ENCODE results near the gene PGPEP1. TPM values are rescaled to one million over a fixed set of nuclear protein-coding genes. Genes with fewer than 3 reads are reported as not detected.
A peak's percentile ranks its signal among the peaks of the same experiment; 100 is the strongest.

PGPEP1 gene
- total and polyA plus RNA-seq, 2 donors, result 13.3 to 14.8 TPM

- WGBS, result 80% methylated on average over 4 of the region's 4 CpGs
- Histone ChIP-seq H3K27me3 (ENCODE audit: control insufficient read depth in 2 of 2, insufficient read depth in 1 of 2, low read length in 1 of 2) (peaks cover 0 to 21% of the 10 kb centered on the region in 2 donors), H3K4me1 (ENCODE audit: control insufficient read depth in 2 of 2, insufficient read depth in 2 of 2, low read length in 2 of 2) (peaks cover 11 to 45% of the 10 kb centered on the region in 2 donors), H3K4me3 (ENCODE audit: low read length in 2 of 2) (no peak overlapping the region), H3K9me3 (ENCODE audit: control insufficient read depth in 2 of 2, insufficient read depth in 1 of 2, low read length in 1 of 2) (peaks cover 0 to 3% of the 10 kb centered on the region in 2 donors), H3K36me3 (ENCODE audit: control insufficient read depth in 2 of 2, insufficient read depth in 2 of 2, low read length in 1 of 2) (no peaks in the 10 kb centered on the region), H3K27ac (ENCODE audit: low read depth in 1 of 2, low read length in 1 of 2) (no peak overlapping the region)
- no peak for DNase-seq (ENCODE audit: low read depth in 6 of 9, low spot score in 9 of 9)
Measured at GRCh38 chr19:18295034-18295451, 45.4 kb upstream of the PGPEP1 start.

- Histone ChIP-seq H3K27ac (ENCODE audit: low read depth in 1 of 2, low read length in 1 of 2) (no peak overlapping the region), H3K4me3 (ENCODE audit: low read length in 2 of 2) (no peak overlapping the region), H3K36me3 (ENCODE audit: control insufficient read depth in 2 of 2, insufficient read depth in 2 of 2, low read length in 1 of 2) (no peaks in the 10 kb centered on the region), H3K4me1 (ENCODE audit: control insufficient read depth in 2 of 2, insufficient read depth in 2 of 2, low read length in 2 of 2) (peaks cover 3 to 23% of the 10 kb centered on the region in 2 donors), H3K27me3 (ENCODE audit: control insufficient read depth in 2 of 2, insufficient read depth in 1 of 2, low read length in 1 of 2) (peaks cover 0 to 17% of the 10 kb centered on the region in 2 donors), H3K9me3 (ENCODE audit: control insufficient read depth in 2 of 2, insufficient read depth in 1 of 2, low read length in 1 of 2) (peaks cover 0 to 3% of the 10 kb centered on the region in 2 donors)
- 94% methylated on average over 4 of the region's 4 CpGs for WGBS
- DNase-seq (ENCODE audit: low read depth in 6 of 9, low spot score in 9 of 9), result no peak
Measured at GRCh38 chr19:18297308-18297707, 43.1 kb upstream of the PGPEP1 start.

GRCh38 chr19:18298601-18299000, 41.8 kb upstream of the PGPEP1 start:
- no peak overlapping the region for H3K27ac ChIP-seq (ENCODE audit: low read depth in 1 of 2, low read length in 1 of 2)
- H3K36me3 ChIP-seq (ENCODE audit: control insufficient read depth in 2 of 2, insufficient read depth in 2 of 2, low read length in 1 of 2), result no peaks in the 10 kb centered on the region
- peaks cover 0 to 4% of the 10 kb centered on the region in 2 donors for H3K27me3 ChIP-seq (ENCODE audit: control insufficient read depth in 2 of 2, insufficient read depth in 1 of 2, low read length in 1 of 2)
- no peak for DNase-seq (ENCODE audit: low read depth in 6 of 9, low spot score in 9 of 9)
- WGBS, result 91% methylated on average over 6 of the region's 6 CpGs
- peaks cover 0 to 3% of the 10 kb centered on the region in 2 donors for H3K9me3 ChIP-seq (ENCODE audit: control insufficient read depth in 2 of 2, insufficient read depth in 1 of 2, low read length in 1 of 2)
- H3K4me1 ChIP-seq (ENCODE audit: control insufficient read depth in 2 of 2, insufficient read depth in 2 of 2, low read length in 2 of 2), result peaks cover 2 to 23% of the 10 kb centered on the region in 2 donors
- no peak overlapping the region for H3K4me3 ChIP-seq (ENCODE audit: low read length in 2 of 2)

GRCh38 chr19:18299654-18300053, 40.7 kb upstream of the PGPEP1 start:
- Histone ChIP-seq H3K36me3 (ENCODE audit: control insufficient read depth in 2 of 2, insufficient read depth in 2 of 2, low read length in 1 of 2) (no peaks in the 10 kb centered on the region), H3K27ac (ENCODE audit: low read depth in 1 of 2, low read length in 1 of 2) (no peak overlapping the region), H3K4me1 (ENCODE audit: control insufficient read depth in 2 of 2, insufficient read depth in 2 of 2, low read length in 2 of 2) (peaks cover 11 to 26% of the 10 kb centered on the region in 2 donors), H3K9me3 (ENCODE audit: control insufficient read depth in 2 of 2, insufficient read depth in 1 of 2, low read length in 1 of 2) (peaks cover 0 to 3% of the 10 kb centered on the region in 2 donors), H3K27me3 (ENCODE audit: control insufficient read depth in 2 of 2, insufficient read depth in 1 of 2, low read length in 1 of 2) (no peaks in the 10 kb centered on the region), H3K4me3 (ENCODE audit: low read length in 2 of 2) (no peak overlapping the region)
- no peak for DNase-seq (ENCODE audit: low read depth in 6 of 9, low spot score in 9 of 9)
- 98% methylated on average over 9 of the region's 9 CpGs for whole genome bisulfite sequencing

- DNase-seq (ENCODE audit: low read depth in 6 of 9, low spot score in 9 of 9), result no peak
- no peaks in the 10 kb centered on the region for H3K27me3 ChIP-seq (ENCODE audit: control insufficient read depth in 2 of 2, insufficient read depth in 1 of 2, low read length in 1 of 2)
- peaks cover 1 to 4% of the 10 kb centered on the region in 2 donors for H3K36me3 ChIP-seq (ENCODE audit: control insufficient read depth in 2 of 2, insufficient read depth in 2 of 2, low read length in 1 of 2)
- H3K4me3 ChIP-seq (ENCODE audit: low read length in 2 of 2), result no peak overlapping the region
- no peak overlapping the region for H3K27ac ChIP-seq (ENCODE audit: low read depth in 1 of 2, low read length in 1 of 2)
- H3K4me1 ChIP-seq (ENCODE audit: control insufficient read depth in 2 of 2, insufficient read depth in 2 of 2, low read length in 2 of 2), result peaks cover 21 to 38% of the 10 kb centered on the region in 2 donors
- 96% methylated on average over 18 of the region's 18 CpGs for WGBS
- peaks cover 0 to 7% of the 10 kb centered on the region in 2 donors for H3K9me3 ChIP-seq (ENCODE audit: control insufficient read depth in 2 of 2, insufficient read depth in 1 of 2, low read length in 1 of 2)
Measured at GRCh38 chr19:18300930-18301717, 39.3 kb upstream of the PGPEP1 start.

- no peak for DNase-seq (ENCODE audit: low read depth in 6 of 9, low spot score in 9 of 9)
- Histone ChIP-seq H3K4me3 (ENCODE audit: low read length in 2 of 2) (no peak overlapping the region), H3K9me3 (ENCODE audit: control insufficient read depth in 2 of 2, insufficient read depth in 1 of 2, low read length in 1 of 2) (peaks cover 0 to 7% of the 10 kb centered on the region in 2 donors), H3K27ac (ENCODE audit: low read depth in 1 of 2, low read length in 1 of 2) (no peak overlapping the region), H3K27me3 (ENCODE audit: control insufficient read depth in 2 of 2, insufficient read depth in 1 of 2, low read length in 1 of 2) (no peaks in the 10 kb centered on the region), H3K36me3 (ENCODE audit: control insufficient read depth in 2 of 2, insufficient read depth in 2 of 2, low read length in 1 of 2) (peaks cover 7 to 10% of the 10 kb centered on the region in 2 donors), H3K4me1 (ENCODE audit: control insufficient read depth in 2 of 2, insufficient read depth in 2 of 2, low read length in 2 of 2) (peaks cover 21 to 44% of the 10 kb centered on the region in 2 donors)
- WGBS, result 93% methylated on average over 4 of the region's 4 CpGs
Measured at GRCh38 chr19:18301718-18302111, 38.7 kb upstream of the PGPEP1 start.

GRCh38 chr19:18304208-18304457, 36.3 kb upstream of the PGPEP1 start:
- DNase-seq (ENCODE audit: low read depth in 6 of 9, low spot score in 9 of 9), result peak in 2 of 9 donors; percentile 32 to 50
- peak overlapping the region; percentile 97 to 99 for H3K27ac ChIP-seq (ENCODE audit: low read depth in 1 of 2, low read length in 1 of 2)
- H3K9me3 ChIP-seq (ENCODE audit: control insufficient read depth in 2 of 2, insufficient read depth in 1 of 2, low read length in 1 of 2), result peaks cover 0 to 7% of the 10 kb centered on the region in 2 donors
- peaks cover 21 to 53% of the 10 kb centered on the region in 2 donors for H3K4me1 ChIP-seq (ENCODE audit: control insufficient read depth in 2 of 2, insufficient read depth in 2 of 2, low read length in 2 of 2)
- 17% methylated on average over 2 of the region's 2 CpGs for WGBS
- H3K27me3 ChIP-seq (ENCODE audit: control insufficient read depth in 2 of 2, insufficient read depth in 1 of 2, low read length in 1 of 2), result no peaks in the 10 kb centered on the region
- peak overlapping the region; percentile 54 to 60 for H3K4me3 ChIP-seq (ENCODE audit: low read length in 2 of 2)
- H3K36me3 ChIP-seq (ENCODE audit: control insufficient read depth in 2 of 2, insufficient read depth in 2 of 2, low read length in 1 of 2), result peaks cover 28 to 34% of the 10 kb centered on the region in 2 donors

- no peaks in the 10 kb centered on the region for H3K27me3 ChIP-seq (ENCODE audit: control insufficient read depth in 2 of 2, insufficient read depth in 1 of 2, low read length in 1 of 2)
- peak overlapping the region; percentile 54 to 60 for H3K4me3 ChIP-seq (ENCODE audit: low read length in 2 of 2)
- peaks cover 21 to 53% of the 10 kb centered on the region in 2 donors for H3K4me1 ChIP-seq (ENCODE audit: control insufficient read depth in 2 of 2, insufficient read depth in 2 of 2, low read length in 2 of 2)
- peaks cover 0 to 7% of the 10 kb centered on the region in 2 donors for H3K9me3 ChIP-seq (ENCODE audit: control insufficient read depth in 2 of 2, insufficient read depth in 1 of 2, low read length in 1 of 2)
- peak in 4 of 9 donors; percentile 63 to 83 (median 69) for DNase-seq (ENCODE audit: low read depth in 6 of 9, low spot score in 9 of 9)
- H3K27ac ChIP-seq (ENCODE audit: low read depth in 1 of 2, low read length in 1 of 2), result peak overlapping the region; percentile 97 to 99
- peaks cover 34 to 40% of the 10 kb centered on the region in 2 donors for H3K36me3 ChIP-seq (ENCODE audit: control insufficient read depth in 2 of 2, insufficient read depth in 2 of 2, low read length in 1 of 2)
- 2% methylated on average over 29 of the region's 29 CpGs for WGBS
Measured at GRCh38 chr19:18304458-18305310, 35.7 kb upstream of the PGPEP1 start.

All from thymus (tissue), 11 donors.